Measurements from ENCODE around the gene C3AR1.
"Not testable (repeated sequence)": the region's sequence is repeated elsewhere in the genome, so short reads cannot be mapped to it uniquely, and the experiment has no call there.

DNA sequence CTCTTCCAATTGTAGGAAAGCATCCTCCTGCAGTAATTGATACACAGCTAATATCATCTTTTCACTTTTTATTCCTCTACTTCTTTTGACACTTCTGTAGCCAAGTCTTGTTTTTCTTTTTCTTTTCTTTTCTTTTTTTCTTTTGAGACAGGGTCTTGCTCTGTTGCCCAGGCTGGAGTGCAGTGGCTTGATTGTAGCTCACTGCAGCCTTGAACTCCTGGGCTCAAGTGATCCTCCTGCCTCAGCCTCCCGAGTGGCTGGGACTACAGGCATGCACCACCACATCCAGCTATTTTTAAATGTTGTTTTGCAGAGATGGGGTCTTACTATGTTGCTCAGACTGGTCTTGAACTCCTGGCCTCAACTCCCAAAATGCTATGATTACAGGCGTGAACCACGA lies 5.7 kb upstream of the C3AR1 start:
- not testable (repeated sequence) for TF ChIP-seq POLR2AphosphoS5 (IDR thresholded peaks at IDR 0.05); POLR2A (IDR thresholded peaks at IDR 0.05; ENCODE audit: low read depth); EP300 (IDR thresholded peaks at IDR 0.05)
- TF ChIP-seq, protein P1, sequence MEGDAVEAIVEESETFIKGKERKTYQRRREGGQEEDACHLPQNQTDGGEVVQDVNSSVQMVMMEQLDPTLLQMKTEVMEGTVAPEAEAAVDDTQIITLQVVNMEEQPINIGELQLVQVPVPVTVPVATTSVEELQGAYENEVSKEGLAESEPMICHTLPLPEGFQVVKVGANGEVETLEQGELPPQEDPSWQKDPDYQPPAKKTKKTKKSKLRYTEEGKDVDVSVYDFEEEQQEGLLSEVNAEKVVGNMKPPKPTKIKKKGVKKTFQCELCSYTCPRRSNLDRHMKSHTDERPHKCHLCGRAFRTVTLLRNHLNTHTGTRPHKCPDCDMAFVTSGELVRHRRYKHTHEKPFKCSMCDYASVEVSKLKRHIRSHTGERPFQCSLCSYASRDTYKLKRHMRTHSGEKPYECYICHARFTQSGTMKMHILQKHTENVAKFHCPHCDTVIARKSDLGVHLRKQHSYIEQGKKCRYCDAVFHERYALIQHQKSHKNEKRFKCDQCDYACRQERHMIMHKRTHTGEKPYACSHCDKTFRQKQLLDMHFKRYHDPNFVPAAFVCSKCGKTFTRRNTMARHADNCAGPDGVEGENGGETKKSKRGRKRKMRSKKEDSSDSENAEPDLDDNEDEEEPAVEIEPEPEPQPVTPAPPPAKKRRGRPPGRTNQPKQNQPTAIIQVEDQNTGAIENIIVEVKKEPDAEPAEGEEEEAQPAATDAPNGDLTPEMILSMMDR (IDR thresholded peaks at IDR 0.05): not testable (repeated sequence)
